GM10248 (cell line): ENCODE measurements around the gene SUGP1.

Experiments used
- CTCF ChIA-PET: fragments of 300-600 bp; sonication (Branson Sonifier 250); formaldehyde crosslinking; extraction: SDS; loops from one replicate; lab custom pipeline; 2021; ENCODE audit warnings: antibody characterized with exemption; lab: Yijun Ruan, JAX
- POLR2A ChIA-PET: fragments of 350-650 bp; sonication (Branson Sonifier 250); formaldehyde crosslinking; extraction: SDS; loops from one replicate; lab custom pipeline; 2020; ENCODE audit warnings: antibody characterized with exemption; lab: Yijun Ruan, JAX
- DNase-seq: peaks from one replicate; pipeline ENCODE4 v3.0.0; 2012; ENCODE audit errors: extremely low spot score
- TF ChIP-seq, protein P1 (sequence below): IDR thresholded peaks from 2 replicates; pipeline ENCODE4 v1.5.1; 2012; ENCODE audit warnings: mild to moderate bottlenecking, low read depth; ENCODE audit errors: extremely low read depth, missing control alignments, control extremely low read depth

Gene SUGP1

GRCh38 chr19:19279062-19279612, 41.2 kb downstream of the SUGP1 start:
- ChIA-PET CTCF (no interaction called here), POLR2A (no interaction called here)
- TF ChIP-seq, protein P1, sequence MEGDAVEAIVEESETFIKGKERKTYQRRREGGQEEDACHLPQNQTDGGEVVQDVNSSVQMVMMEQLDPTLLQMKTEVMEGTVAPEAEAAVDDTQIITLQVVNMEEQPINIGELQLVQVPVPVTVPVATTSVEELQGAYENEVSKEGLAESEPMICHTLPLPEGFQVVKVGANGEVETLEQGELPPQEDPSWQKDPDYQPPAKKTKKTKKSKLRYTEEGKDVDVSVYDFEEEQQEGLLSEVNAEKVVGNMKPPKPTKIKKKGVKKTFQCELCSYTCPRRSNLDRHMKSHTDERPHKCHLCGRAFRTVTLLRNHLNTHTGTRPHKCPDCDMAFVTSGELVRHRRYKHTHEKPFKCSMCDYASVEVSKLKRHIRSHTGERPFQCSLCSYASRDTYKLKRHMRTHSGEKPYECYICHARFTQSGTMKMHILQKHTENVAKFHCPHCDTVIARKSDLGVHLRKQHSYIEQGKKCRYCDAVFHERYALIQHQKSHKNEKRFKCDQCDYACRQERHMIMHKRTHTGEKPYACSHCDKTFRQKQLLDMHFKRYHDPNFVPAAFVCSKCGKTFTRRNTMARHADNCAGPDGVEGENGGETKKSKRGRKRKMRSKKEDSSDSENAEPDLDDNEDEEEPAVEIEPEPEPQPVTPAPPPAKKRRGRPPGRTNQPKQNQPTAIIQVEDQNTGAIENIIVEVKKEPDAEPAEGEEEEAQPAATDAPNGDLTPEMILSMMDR, result no peak
- no peak for DNase-seq

GRCh38 chr19:19278315-19278714, 42.0 kb downstream of the SUGP1 start:
- TF ChIP-seq, protein P1, result no peak
- POLR2A ChIA-PET, result no interaction called here
- CTCF ChIA-PET, result no interaction called here
- DNase-seq, result no peak

- DNase-seq, result no peak
- ChIA-PET CTCF (no interaction called here), POLR2A (no interaction called here)
- TF ChIP-seq, protein P1, result no peak
Observed at GRCh38 chr19:19276851-19277250, 43.5 kb downstream of the SUGP1 start.

- no peak for DNase-seq
- TF ChIP-seq, protein P1, result no peak
- POLR2A ChIA-PET, result no interaction called here
- CTCF ChIA-PET, result no interaction called here
Observed at GRCh38 chr19:19276386-19276785, 43.9 kb downstream of the SUGP1 start.

DNA sequence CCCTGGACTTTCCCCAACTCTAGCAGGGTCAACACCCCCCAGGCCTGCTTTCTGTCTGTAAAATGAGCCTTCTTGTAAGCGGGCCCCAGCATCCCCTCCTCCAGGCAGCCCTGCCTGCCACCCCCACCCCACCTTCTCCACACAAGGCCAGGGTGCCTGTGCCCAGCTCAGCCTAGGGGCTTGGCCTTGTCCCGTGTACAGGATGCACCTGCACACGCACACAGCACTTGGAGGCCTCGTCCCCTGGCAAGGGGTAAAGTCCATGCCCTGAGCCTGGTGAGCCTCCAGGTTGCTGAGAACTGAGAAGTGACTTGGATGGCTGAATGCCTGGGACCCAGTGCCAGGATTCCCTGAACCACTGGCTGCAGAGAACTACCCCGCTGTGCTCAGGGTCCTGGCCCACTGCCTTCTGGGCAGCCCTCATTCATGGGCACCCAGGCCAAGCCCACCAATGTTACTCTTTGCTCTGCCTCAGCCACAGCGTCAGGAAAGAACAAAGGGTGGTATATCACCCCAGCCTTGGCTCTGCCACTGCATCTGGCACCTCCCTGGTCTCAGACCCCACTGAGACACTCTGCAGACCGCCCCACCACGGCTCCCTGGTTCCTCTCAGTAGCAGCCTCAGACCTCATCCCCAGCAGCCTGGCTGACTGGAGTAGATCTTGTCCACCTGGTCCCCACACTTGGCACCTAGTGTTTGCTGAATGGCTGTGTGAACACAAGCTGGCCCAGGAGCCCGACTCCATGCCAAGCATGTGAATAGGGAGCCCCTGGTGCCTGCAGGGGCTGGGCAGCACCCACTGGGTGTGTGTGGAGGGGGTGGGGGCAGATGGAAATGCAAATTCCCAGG, 45.4 kb downstream of the SUGP1 start:
- CTCF ChIA-PET, result no interaction called here
- no peak for DNase-seq
- POLR2A ChIA-PET, result interaction anchor here (0.5 kb wide), 1 partner anchor 718 kb away, joined by 3 read pairs; no protein-coding TSS in a partner anchor
- TF ChIP-seq, protein P1, result no peak

GRCh38 chr19:19274146-19274545, 46.2 kb downstream of the SUGP1 start:
- TF ChIP-seq, protein P1, result no peak
- CTCF ChIA-PET, result no interaction called here
- no peak for DNase-seq
- POLR2A ChIA-PET, result no interaction called here
